ENCODE measurements around the gene RBFOX2. TPM values are rescaled to one million over a fixed set of nuclear protein-coding genes. Genes with fewer than 3 reads are reported as not detected.

Gene RBFOX2
- total and polyA plus RNA-seq, 4 donors: 14.2 to 53.6 (median 25.6) TPM

- H3K9me3 ChIP-seq (ENCODE audit: control insufficient read depth in 4 of 4, low read length in 3 of 4): peaks cover 0 to 3% (median under 1%) of the 10 kb centered on the region in 4 donors
- H3K9ac ChIP-seq (ENCODE audit: low read depth in 1 of 2, low read length in 2 of 2): no peak overlapping the region
- H3K36me3 ChIP-seq (ENCODE audit: control insufficient read depth in 4 of 4, insufficient read depth in 3 of 4, low read depth in 1 of 4, low read length in 3 of 4): peaks cover 0 to 7% (median 1%) of the 10 kb centered on the region in 4 donors
- TF ChIP-seq HNF4A (conservative IDR thresholded peaks at IDR 0.05): no peak
- no peak for TF ChIP-seq ZBTB33 (IDR thresholded peaks at IDR 0.05)
- no peak for TF ChIP-seq SP1 (IDR thresholded peaks at IDR 0.05)
- TF ChIP-seq FOXA1 (IDR thresholded peaks at IDR 0.05): no peak
- TF ChIP-seq GABPA (IDR thresholded peaks at IDR 0.05 in 1 of 2, conservative IDR thresholded peaks at IDR 0.05 in 1 of 2): no peak
- no peak for TF ChIP-seq YY1 (IDR thresholded peaks at IDR 0.05)
- TF ChIP-seq EGR1 (IDR thresholded peaks at IDR 0.05; ENCODE audit: low read depth in 2 of 2): no peak
- TF ChIP-seq FOXA2 (IDR thresholded peaks at IDR 0.05): no peak
- no peak for TF ChIP-seq RXRA (IDR thresholded peaks at IDR 0.05)
- TF ChIP-seq REST (IDR thresholded peaks at IDR 0.05): no peak
- TF ChIP-seq MAX (IDR thresholded peaks at IDR 0.05): no peak
- TF ChIP-seq RAD21 (IDR thresholded peaks at IDR 0.05): no peak
- no peak for TF ChIP-seq NR2F2 (IDR thresholded peaks at IDR 0.05)
- no peak for TF ChIP-seq HNF4G (IDR thresholded peaks at IDR 0.05)
- TF ChIP-seq JUND (IDR thresholded peaks at IDR 0.05): no peak
- no peak for TF ChIP-seq TAF1 (conservative IDR thresholded peaks at IDR 0.05)
- TF ChIP-seq, protein P1, sequence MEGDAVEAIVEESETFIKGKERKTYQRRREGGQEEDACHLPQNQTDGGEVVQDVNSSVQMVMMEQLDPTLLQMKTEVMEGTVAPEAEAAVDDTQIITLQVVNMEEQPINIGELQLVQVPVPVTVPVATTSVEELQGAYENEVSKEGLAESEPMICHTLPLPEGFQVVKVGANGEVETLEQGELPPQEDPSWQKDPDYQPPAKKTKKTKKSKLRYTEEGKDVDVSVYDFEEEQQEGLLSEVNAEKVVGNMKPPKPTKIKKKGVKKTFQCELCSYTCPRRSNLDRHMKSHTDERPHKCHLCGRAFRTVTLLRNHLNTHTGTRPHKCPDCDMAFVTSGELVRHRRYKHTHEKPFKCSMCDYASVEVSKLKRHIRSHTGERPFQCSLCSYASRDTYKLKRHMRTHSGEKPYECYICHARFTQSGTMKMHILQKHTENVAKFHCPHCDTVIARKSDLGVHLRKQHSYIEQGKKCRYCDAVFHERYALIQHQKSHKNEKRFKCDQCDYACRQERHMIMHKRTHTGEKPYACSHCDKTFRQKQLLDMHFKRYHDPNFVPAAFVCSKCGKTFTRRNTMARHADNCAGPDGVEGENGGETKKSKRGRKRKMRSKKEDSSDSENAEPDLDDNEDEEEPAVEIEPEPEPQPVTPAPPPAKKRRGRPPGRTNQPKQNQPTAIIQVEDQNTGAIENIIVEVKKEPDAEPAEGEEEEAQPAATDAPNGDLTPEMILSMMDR (IDR thresholded peaks at IDR 0.05; ENCODE audit: low read depth, low read length, missing input control): no peak
- no peaks in the 10 kb centered on the region for H3K27me3 ChIP-seq (ENCODE audit: control insufficient read depth in 4 of 4, insufficient read depth in 4 of 4, low read length in 3 of 4)
- DNase-seq (ENCODE audit: low spot score): no peak
- H3K4me1 ChIP-seq (ENCODE audit: control insufficient read depth in 4 of 4, insufficient read depth in 4 of 4, low read length in 3 of 4): peaks cover 0 to 15% (median 5%) of the 10 kb centered on the region in 4 donors
- WGBS: 95% methylated on average over 3 of the region's 3 CpGs
- no peak overlapping the region for H3K4me3 ChIP-seq (ENCODE audit: low read depth in 1 of 3, low read length in 3 of 3)
- H3K27ac ChIP-seq (ENCODE audit: low read depth in 1 of 2, low read length in 2 of 2): no peak overlapping the region
Observed at GRCh38 chr22:35811670-35812069, 217.0 kb downstream of the RBFOX2 start.

DNA sequence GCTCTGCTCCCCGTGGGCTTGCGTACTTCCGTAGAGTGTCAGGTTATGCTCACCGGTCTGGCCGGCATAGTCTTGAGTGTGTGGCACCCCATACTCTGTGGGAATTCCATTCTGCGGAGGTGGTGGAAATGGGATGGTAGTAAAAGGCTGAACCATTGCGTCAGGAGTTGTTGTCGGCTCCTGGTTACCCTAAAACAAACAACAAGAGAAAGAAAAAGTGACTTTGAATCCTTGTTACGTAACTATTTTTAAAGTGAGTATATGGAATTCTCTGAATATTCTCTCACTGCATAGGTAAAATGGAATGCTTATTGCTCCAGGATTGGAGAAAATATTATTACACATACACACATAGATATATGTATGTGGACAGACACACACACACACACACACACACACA lies 218.8 kb downstream of the RBFOX2 start:
- 74% methylated on average over 9 of the region's 9 CpGs for WGBS
- H3K9me3 ChIP-seq (ENCODE audit: control insufficient read depth in 4 of 4, low read length in 3 of 4): peaks cover 0 to 3% (median under 1%) of the 10 kb centered on the region in 4 donors
- peaks cover 0 to 10% (median 4%) of the 10 kb centered on the region in 4 donors for H3K4me1 ChIP-seq (ENCODE audit: control insufficient read depth in 4 of 4, insufficient read depth in 4 of 4, low read length in 3 of 4)
- H3K4me3 ChIP-seq (ENCODE audit: low read depth in 1 of 3, low read length in 3 of 3): no peak overlapping the region
- no peaks in the 10 kb centered on the region for H3K27me3 ChIP-seq (ENCODE audit: control insufficient read depth in 4 of 4, insufficient read depth in 4 of 4, low read length in 3 of 4)
- H3K9ac ChIP-seq (ENCODE audit: low read depth in 1 of 2, low read length in 2 of 2): no peak overlapping the region
- TF ChIP-seq ATF3 (IDR thresholded peaks at IDR 0.05): peak; percentile 61
- peak in 1 of 2 donors; percentile 13 for TF ChIP-seq RAD21 (IDR thresholded peaks at IDR 0.05)
- TF ChIP-seq YY1 (IDR thresholded peaks at IDR 0.05): no peak
- TF ChIP-seq JUND (IDR thresholded peaks at IDR 0.05): no peak
- TF ChIP-seq SP1 (IDR thresholded peaks at IDR 0.05): no peak
- no peak for TF ChIP-seq MAX (IDR thresholded peaks at IDR 0.05)
- no peak for TF ChIP-seq EGR1 (IDR thresholded peaks at IDR 0.05; ENCODE audit: low read depth in 2 of 2)
- TF ChIP-seq NR2F2 (IDR thresholded peaks at IDR 0.05): no peak
- TF ChIP-seq HNF4A (conservative IDR thresholded peaks at IDR 0.05): peak; percentile 44 to 57
- TF ChIP-seq RXRA (IDR thresholded peaks at IDR 0.05): peak in 1 of 2 donors; percentile 19
- TF ChIP-seq ZBTB33 (IDR thresholded peaks at IDR 0.05): no peak
- DNase-seq (ENCODE audit: low spot score): no peak
- peaks cover 0 to 7% (median 2%) of the 10 kb centered on the region in 4 donors for H3K36me3 ChIP-seq (ENCODE audit: control insufficient read depth in 4 of 4, insufficient read depth in 3 of 4, low read depth in 1 of 4, low read length in 3 of 4)
- H3K27ac ChIP-seq (ENCODE audit: low read depth in 1 of 2, low read length in 2 of 2): peak overlapping the region; percentile 82
